MCF 10A (cell line): ENCODE results near the gene ARHGEF16. TPM values are rescaled to one million over a fixed set of nuclear protein-coding genes. Genes with fewer than 3 reads are reported as not detected.

Experiments
- BruUV-seq: library from RNA; stranded (reverse); fragments of 400-500 nt; replicated peaks from 2 replicates; lab custom pipeline; 2021; lab: Mats Ljungman, UMichigan
- CTCF ChIA-PET: fragments of 300-600 bp; sonication (Branson Sonifier 250); formaldehyde crosslinking; extraction: SDS; loops from one replicate; lab custom pipeline; 2021; ENCODE audit warnings: antibody characterized with exemption, inconsistent platforms; lab: Yijun Ruan, JAX
- POLR2A ChIA-PET: fragments of 300-600, 350-650 bp; sonication (Branson Sonifier 250); formaldehyde crosslinking; extraction: SDS; loops from one replicate; lab custom pipeline; 2020; ENCODE audit warnings: antibody characterized with exemption, inconsistent platforms; lab: Yijun Ruan, JAX
- DNase-seq: peaks from one replicate; pipeline ENCODE4 v3.0.0-alpha.2; 2018; ENCODE audit not compliant: unreplicated experiment
- H3K27ac Mint-ChIP-seq: one replicate; pipeline ENCODE4 v1.8.0; 2022; ENCODE audit warnings: mild to moderate bottlenecking, low read depth, mixed read lengths; ENCODE audit not compliant: unreplicated experiment
- H3K27me3 Mint-ChIP-seq: one replicate; pipeline ENCODE4 v1.8.0; 2022; ENCODE audit warnings: mixed read lengths; ENCODE audit not compliant: insufficient read depth, unreplicated experiment
- H3K36me3 Mint-ChIP-seq: one replicate; pipeline ENCODE4 v1.8.0; 2022; ENCODE audit warnings: mild to moderate bottlenecking, moderate library complexity, mixed read lengths; ENCODE audit not compliant: insufficient read depth, unreplicated experiment
- H3K4me1 Mint-ChIP-seq: one replicate; pipeline ENCODE4 v1.8.0; 2022; ENCODE audit warnings: mixed read lengths; ENCODE audit not compliant: insufficient read depth, unreplicated experiment
- H3K4me3 Mint-ChIP-seq: one replicate; pipeline ENCODE4 v1.8.0; 2022; ENCODE audit warnings: mild to moderate bottlenecking, moderate library complexity, mixed read lengths; ENCODE audit not compliant: unreplicated experiment
- H3K9me3 Mint-ChIP-seq: one replicate; pipeline ENCODE4 v1.8.0; 2022; ENCODE audit warnings: mixed read lengths; ENCODE audit not compliant: unreplicated experiment
- intact Hi-C: fragments of 100-400 bp; cut with micrococcal nuclease; formaldehyde crosslinking; loops from 2 replicates; pipeline ENCODE4 v1.14.1; 2022
- total RNA-seq: library from RNA; stranded (reverse); gene quantifications from 2 replicates; pipeline ENCODE4 v1.2.3, GENCODE V29; 2022
- TF ChIP-seq, protein P1 (sequence below): fragments of 200-600 bp; IDR thresholded peaks from one replicate; pipeline ENCODE4 v1.8.0; 2022; ENCODE audit warnings: antibody characterized with exemption, mild to moderate bottlenecking; ENCODE audit not compliant: unreplicated experiment

The ARHGEF16 gene
- total RNA-seq, 1 experiment from 2014 or later: 8.6 TPM

DNA sequence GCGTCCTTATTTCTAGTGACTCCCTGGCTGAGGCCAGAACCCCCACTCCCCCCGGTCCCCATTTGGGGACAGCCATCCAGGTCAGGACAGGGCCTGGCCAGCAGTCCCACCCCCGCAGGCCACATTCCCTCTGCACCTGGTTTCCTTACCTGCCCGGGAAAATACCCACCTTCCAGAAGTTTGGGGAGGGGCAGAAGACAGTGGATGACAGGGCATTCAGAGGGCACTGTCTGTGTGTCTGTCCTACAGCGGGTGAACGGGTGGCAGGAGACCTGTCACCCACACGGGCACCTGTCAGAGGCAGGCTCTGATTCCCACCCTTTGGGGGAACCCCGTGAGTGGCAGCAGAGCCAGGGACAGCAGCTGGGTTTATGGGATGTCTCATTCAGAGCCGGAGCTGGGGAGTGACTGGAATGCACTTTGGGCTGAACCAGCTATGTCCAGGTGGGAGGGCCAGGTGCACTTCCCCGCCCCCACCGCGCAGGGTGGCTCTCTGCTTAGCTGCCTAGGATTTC is 2.0 kb downstream of the ARHGEF16 start:
- Mint-ChIP-seq H3K4me3 (no peak overlapping the region), H3K9me3 (no peaks in the 10 kb centered on the region), H3K27ac (no peak overlapping the region), H3K27me3 (no peaks in the 10 kb centered on the region), H3K4me1 (no peaks in the 10 kb centered on the region), H3K36me3 (no peaks in the 10 kb centered on the region)
- no peak for DNase-seq
- BruUV-seq: no TSS peak
- CTCF ChIA-PET: interaction anchor here (1.4 to 1.6 kb wide), 2 partner anchors 27 to 34 kb away, joined by 6 to 7 read pairs; no protein-coding TSS in a partner anchor
- intact Hi-C loops: no loop called here
- POLR2A ChIA-PET: no interaction called here
- TF ChIP-seq, protein P1, sequence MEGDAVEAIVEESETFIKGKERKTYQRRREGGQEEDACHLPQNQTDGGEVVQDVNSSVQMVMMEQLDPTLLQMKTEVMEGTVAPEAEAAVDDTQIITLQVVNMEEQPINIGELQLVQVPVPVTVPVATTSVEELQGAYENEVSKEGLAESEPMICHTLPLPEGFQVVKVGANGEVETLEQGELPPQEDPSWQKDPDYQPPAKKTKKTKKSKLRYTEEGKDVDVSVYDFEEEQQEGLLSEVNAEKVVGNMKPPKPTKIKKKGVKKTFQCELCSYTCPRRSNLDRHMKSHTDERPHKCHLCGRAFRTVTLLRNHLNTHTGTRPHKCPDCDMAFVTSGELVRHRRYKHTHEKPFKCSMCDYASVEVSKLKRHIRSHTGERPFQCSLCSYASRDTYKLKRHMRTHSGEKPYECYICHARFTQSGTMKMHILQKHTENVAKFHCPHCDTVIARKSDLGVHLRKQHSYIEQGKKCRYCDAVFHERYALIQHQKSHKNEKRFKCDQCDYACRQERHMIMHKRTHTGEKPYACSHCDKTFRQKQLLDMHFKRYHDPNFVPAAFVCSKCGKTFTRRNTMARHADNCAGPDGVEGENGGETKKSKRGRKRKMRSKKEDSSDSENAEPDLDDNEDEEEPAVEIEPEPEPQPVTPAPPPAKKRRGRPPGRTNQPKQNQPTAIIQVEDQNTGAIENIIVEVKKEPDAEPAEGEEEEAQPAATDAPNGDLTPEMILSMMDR: no peak

DNA sequence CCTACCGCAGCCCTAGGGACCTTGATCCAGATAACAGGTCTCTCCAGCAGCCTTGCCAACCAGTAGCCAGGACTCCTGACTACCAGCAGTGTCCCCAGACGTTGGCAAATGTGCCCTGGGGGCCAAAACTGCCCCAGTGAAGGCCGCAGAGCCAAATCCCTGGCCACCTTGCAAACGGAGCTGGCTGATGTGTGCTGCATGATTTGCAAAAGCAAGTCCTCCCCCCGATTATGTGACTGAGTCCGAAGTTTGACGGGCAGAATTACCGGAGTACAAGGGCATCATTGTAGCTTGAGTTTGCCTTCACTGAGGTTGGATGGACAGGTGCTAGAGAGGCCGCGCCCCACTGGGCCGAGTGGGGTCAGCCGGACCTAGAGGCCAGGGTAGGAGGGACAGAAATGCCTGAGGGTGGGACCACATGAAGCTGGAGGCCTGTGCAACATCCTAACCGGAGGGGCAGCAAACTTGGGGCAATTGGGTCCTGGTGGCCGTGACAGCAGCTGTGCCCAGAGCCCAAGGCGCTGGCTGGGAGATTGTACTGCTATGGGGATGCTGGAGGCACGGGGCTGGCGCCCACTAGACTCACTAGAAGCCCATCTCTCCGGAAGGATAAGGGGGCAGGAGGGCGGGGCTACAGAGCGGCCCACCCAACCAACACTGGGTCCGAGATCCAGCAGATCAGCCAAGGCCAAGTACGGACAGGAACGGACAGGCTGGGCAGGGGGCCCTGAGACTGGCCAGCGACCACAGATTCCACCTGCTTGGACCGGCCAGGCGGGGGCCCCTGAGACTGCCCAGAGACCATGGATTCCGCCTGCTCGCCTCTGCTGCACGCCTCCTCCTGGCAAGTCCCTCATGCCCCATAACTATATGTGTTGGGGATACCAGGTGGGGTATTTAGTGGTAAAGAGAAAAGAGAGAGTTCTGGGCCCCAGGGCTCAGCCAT is 2.8 kb downstream of the ARHGEF16 start:
- ChIA-PET POLR2A (no interaction called here), CTCF (interaction anchor here (1.4 to 1.6 kb wide), 2 partner anchors 26 to 34 kb away, joined by 6 to 7 read pairs; no protein-coding TSS in a partner anchor)
- no peak for DNase-seq
- intact Hi-C loops: no loop called here
- TF ChIP-seq, protein P1: no peak
- no peak overlapping the region for H3K4me3 Mint-ChIP-seq
- H3K27ac Mint-ChIP-seq: no peak overlapping the region
- BruUV-seq: no TSS peak
- no peaks in the 10 kb centered on the region for H3K4me1 Mint-ChIP-seq
- no peaks in the 10 kb centered on the region for H3K36me3 Mint-ChIP-seq
- no peaks in the 10 kb centered on the region for H3K9me3 Mint-ChIP-seq
- H3K27me3 Mint-ChIP-seq: no peaks in the 10 kb centered on the region

DNA sequence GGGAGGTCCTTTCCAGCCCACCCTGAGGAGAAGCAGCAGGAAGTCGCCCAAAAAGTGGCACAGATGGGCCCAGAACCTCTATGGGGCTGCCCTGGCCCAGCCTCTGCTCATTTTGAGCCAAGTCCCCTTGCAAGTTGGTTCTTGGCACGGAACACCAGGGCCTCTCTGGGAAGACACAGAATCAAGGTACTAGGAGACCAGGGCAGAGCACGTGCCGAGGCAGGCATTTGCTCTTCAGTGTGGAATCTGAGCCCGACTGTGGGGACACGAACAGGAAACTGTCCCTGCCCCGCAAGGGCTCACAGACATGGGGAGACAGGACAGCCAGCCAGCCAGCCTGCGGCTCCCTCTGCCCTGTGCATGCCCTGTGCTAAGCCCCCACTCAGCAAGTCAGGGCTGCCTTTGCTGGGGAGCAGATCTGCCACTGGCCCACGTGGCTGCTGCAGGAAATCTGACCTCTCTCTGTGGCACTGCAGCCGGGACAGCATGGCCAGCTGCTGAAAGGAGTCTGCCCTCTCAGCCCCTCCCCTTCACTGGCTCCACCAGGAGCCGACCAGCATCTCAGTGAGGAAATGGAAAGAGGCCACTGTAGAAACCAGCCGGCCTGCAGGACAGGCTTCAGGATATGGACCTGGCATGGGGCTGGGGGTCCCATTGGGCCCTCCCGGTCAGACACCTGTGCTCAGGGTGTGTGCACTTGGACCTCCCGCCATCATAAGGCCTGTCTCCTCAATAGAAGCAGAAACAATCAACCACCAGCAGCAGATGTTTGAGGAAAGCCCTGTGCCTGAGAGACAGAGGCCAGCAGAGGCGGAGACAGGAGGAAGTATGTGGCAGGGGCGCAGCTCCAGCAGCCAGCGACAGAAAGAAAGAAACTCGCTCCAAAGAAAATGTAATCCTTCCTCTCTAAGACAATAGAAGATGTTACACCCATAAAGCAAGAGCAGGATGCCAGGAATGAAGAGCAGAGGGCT is 3.7 kb downstream of the ARHGEF16 start:
- ChIA-PET CTCF (no interaction called here), POLR2A (no interaction called here)
- no peak overlapping the region for H3K27ac Mint-ChIP-seq
- no TSS peak for BruUV-seq
- no peak for DNase-seq
- H3K36me3 Mint-ChIP-seq: no peaks in the 10 kb centered on the region
- no peak overlapping the region for H3K4me3 Mint-ChIP-seq
- intact Hi-C loops: no loop called here
- no peaks in the 10 kb centered on the region for H3K27me3 Mint-ChIP-seq
- H3K9me3 Mint-ChIP-seq: no peaks in the 10 kb centered on the region
- no peaks in the 10 kb centered on the region for H3K4me1 Mint-ChIP-seq
- TF ChIP-seq, protein P1: no peak
